DOHH2 (cell line): ENCODE data around the gene AMFR.

Source experiments
- CTCF ChIP-seq: fragments of 200-600 bp; sonication (generic); IDR thresholded peaks from one replicate; pipeline ENCODE4 v1.5.1; 2014; ENCODE audit warnings: antibody characterized with exemption, mild to moderate bottlenecking, low read depth, low read length; ENCODE audit not compliant: poor library complexity, severe bottlenecking
- EZH2phosphoT487 ChIP-seq: fragments of 200-600 bp; sonication (generic); IDR thresholded peaks from 2 replicates; pipeline ENCODE4 v1.6.1; 2017; ENCODE audit warnings: borderline replicate concordance, mild to moderate bottlenecking, antibody characterized with exemption, low read length, moderate library complexity, mixed read lengths

DNA sequence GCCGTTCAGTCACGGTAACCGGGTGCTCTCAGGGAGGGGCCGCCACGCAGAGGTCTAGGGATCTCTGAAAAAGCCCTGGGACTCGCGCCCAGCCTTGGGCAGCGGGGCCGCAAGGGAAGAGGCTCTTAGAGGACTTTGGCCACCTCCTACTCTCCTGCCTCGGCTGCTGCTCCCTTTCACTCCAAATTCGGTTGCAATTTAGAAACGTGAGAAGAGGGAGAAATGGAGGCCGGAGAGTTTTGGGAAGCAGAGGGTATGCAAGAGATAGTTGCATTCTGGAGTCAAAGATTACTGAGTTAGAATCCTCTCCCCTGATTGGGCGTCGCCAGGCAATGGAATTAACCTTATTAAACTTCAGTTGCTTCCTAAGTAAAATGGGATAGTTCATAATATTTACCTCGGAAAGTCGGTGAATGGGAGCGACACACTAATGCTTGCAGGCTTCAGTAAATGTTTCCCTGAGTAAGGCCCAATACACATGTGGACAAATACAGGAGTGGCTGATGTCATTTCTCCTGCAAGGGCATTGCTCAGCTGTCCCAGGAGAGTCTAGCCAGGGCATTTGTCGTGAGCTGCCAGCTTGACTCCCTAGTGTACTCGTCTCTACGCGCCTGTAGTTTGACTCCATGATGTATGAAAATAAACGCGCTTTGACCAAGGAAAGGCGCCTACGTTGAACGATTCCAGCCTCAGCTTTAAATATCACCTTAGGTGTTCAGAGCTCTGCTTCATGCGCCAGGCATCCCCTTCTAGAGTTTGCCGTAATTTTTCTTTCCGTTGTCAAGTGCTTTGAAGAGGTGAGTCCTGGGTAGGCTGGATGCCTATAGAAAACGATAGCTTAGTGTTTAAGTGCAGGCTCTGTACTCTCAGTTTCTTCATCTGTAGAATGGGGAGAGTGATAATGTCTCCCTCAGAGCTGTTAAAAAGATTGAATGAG is 26.7 kb upstream of the AMFR start:
- TF ChIP-seq CTCF (no peak), EZH2phosphoT487 (no peak)
